Natural killer cell (primary cell): ENCODE measurements around the gene LIPH. TPM values are rescaled to one million over a fixed set of nuclear protein-coding genes. Genes with fewer than 3 reads are reported as not detected.

ENCODE experiments used
- ATAC-seq, 3 donors: fragments of 150-1000 bp in 2 of 3; fragments of 200-7000 bp in 1 of 3; cut with Tn5 transposase; 1 replicate in 1 of 3; 2 replicates in 2 of 3; pipeline ENCODE4 v1.10.0; 2021; ENCODE audit warnings: mild to moderate bottlenecking in 2 of 3, moderate library complexity in 2 of 3
- DNase-seq, 2 donors: peaks; one replicate each; pipeline versions ENCODE4 v3.0.0 to v3.0.0-alpha.2; 2013 to 2021; ENCODE audit warnings: mixed read lengths in 1 of 2
- H3K27ac ChIP-seq: one replicate; pipeline ENCODE4 v1.5.1; 2013; ENCODE audit warnings: mild to moderate bottlenecking, low read length
- H3K27me3 ChIP-seq: one replicate; pipeline ENCODE4 v1.6.1; 2013; ENCODE audit warnings: low read length; ENCODE audit not compliant: control insufficient read depth, insufficient read depth
- H3K36me3 ChIP-seq: one replicate; pipeline ENCODE4 v1.6.1; 2013; ENCODE audit warnings: low read length; ENCODE audit not compliant: control insufficient read depth, insufficient read depth
- H3K4me1 ChIP-seq: one replicate; pipeline ENCODE4 v1.6.1; 2013; ENCODE audit warnings: low read length; ENCODE audit not compliant: control insufficient read depth, insufficient read depth
- H3K4me3 ChIP-seq: one replicate; pipeline ENCODE4 v1.5.1; 2013; ENCODE audit warnings: low read length
- H3K9me3 ChIP-seq: one replicate; pipeline ENCODE4 v1.6.1; 2013; ENCODE audit warnings: low read length; ENCODE audit not compliant: control insufficient read depth, insufficient read depth
- H3K27ac Mint-ChIP-seq, 2 donors: one replicate each; pipeline ENCODE4 v1.8.0; 2022; ENCODE audit warnings: mild to moderate bottlenecking in 2 of 2, mixed read lengths in 2 of 2, moderate library complexity in 1 of 2
- H3K27me3 Mint-ChIP-seq, 2 donors: one replicate each; pipeline ENCODE4 v1.8.0; 2022; ENCODE audit warnings: low read depth in 2 of 2, mixed read lengths in 2 of 2
- H3K36me3 Mint-ChIP-seq: one replicate; pipeline ENCODE4 v1.8.0; 2022; ENCODE audit warnings: mixed read lengths
- H3K4me1 Mint-ChIP-seq, 2 donors: one replicate each; pipeline ENCODE4 v1.8.0; 2022; ENCODE audit warnings: mixed read lengths in 2 of 2
- H3K4me3 Mint-ChIP-seq: one replicate; pipeline ENCODE4 v1.8.0; 2022; ENCODE audit warnings: mild to moderate bottlenecking, moderate library complexity, mixed read lengths
- H3K9me3 Mint-ChIP-seq, 2 donors: one replicate each; pipeline ENCODE4 v1.8.0; 2022; ENCODE audit warnings: mixed read lengths in 2 of 2
- CTCF ChIP-seq: fragments of 200-600 bp; IDR thresholded peaks from one replicate; pipeline ENCODE4 v1.8.0; 2022; ENCODE audit warnings: antibody characterized with exemption
- WGBS: methylation state at CpG from one replicate; pipeline ENCODE4 v1.1.7; 2013; ENCODE audit warnings: missing lambda C conversion rate; ENCODE audit not compliant: insufficient coverage; 5-methylcytosine and 5-hydroxymethylcytosine counted together
- intact Hi-C: fragments of 100-400 bp; cut with micrococcal nuclease; formaldehyde crosslinking; loops from one replicate; pipeline ENCODE4 v1.14.2; 2022
- total RNA-seq, 4 donors: library from RNA; stranded (reverse); fragments of 120-200 nt in 1 of 4; gene quantifications; one replicate each; pipeline versions ENCODE4 v1.2.3 to v1.2.4, GENCODE V29; 2013 to 2022

Gene LIPH
- total RNA-seq, 3 donors from 2014 or later (not counting 1 experiment from before 2014, with no cell fraction given), result 0.09 to 0.16 TPM; not detected in 1

- Histone ChIP-seq H3K27ac (no peak overlapping the region), H3K27me3 (no peaks in the 10 kb centered on the region), H3K4me1 (no peaks in the 10 kb centered on the region), H3K36me3 (no peaks in the 10 kb centered on the region), H3K4me3 (no peak overlapping the region), H3K9me3 (no peaks in the 10 kb centered on the region)
- Mint-ChIP-seq H3K27me3 (peaks cover 0 to 2% of the 10 kb centered on the region in 2 donors), H3K27ac (no peak overlapping the region), H3K4me1 (peaks cover 0 to 6% of the 10 kb centered on the region in 2 donors), H3K9me3 (no peaks in the 10 kb centered on the region), H3K4me3 (no peak overlapping the region), H3K36me3 (no peaks in the 10 kb centered on the region)
- intact Hi-C loops, result no loop called here
- TF ChIP-seq CTCF, result no peak
- DNase-seq, result peak in 1 of 2 donors; percentile 21
- ATAC-seq, result peak in 1 of 3 donors; percentile 33
- 18% methylated on average over 9 of the region's 9 CpGs for WGBS
Measured at GRCh38 chr3:185537369-185537970, 14.9 kb downstream of the LIPH start.

GRCh38 chr3:185534511-185534910 is 17.9 kb downstream of the LIPH start:
- H3K4me3 ChIP-seq, result no peak overlapping the region
- no peaks in the 10 kb centered on the region for H3K36me3 Mint-ChIP-seq
- no CpG with 5 or more reads among the region's 2 CpGs for WGBS
- no peak overlapping the region for H3K4me3 Mint-ChIP-seq
- no peaks in the 10 kb centered on the region for H3K27me3 ChIP-seq
- no peaks in the 10 kb centered on the region for H3K9me3 Mint-ChIP-seq
- H3K36me3 ChIP-seq, result no peaks in the 10 kb centered on the region
- H3K9me3 ChIP-seq, result no peaks in the 10 kb centered on the region
- peaks cover 0 to 6% of the 10 kb centered on the region in 2 donors for H3K4me1 Mint-ChIP-seq
- H3K4me1 ChIP-seq, result no peaks in the 10 kb centered on the region
- no peak for DNase-seq
- ATAC-seq, result no peak
- H3K27ac ChIP-seq, result no peak overlapping the region
- peaks cover 2 to 5% of the 10 kb centered on the region in 2 donors for H3K27me3 Mint-ChIP-seq
- TF ChIP-seq CTCF, result no peak
- no peak overlapping the region for H3K27ac Mint-ChIP-seq
- intact Hi-C loops, result no loop called here

GRCh38 chr3:185532901-185533300 is 19.5 kb downstream of the LIPH start:
- Histone ChIP-seq H3K9me3 (no peaks in the 10 kb centered on the region), H3K4me1 (no peaks in the 10 kb centered on the region), H3K27ac (no peak overlapping the region), H3K27me3 (no peaks in the 10 kb centered on the region), H3K36me3 (no peaks in the 10 kb centered on the region), H3K4me3 (no peak overlapping the region)
- Mint-ChIP-seq H3K36me3 (no peaks in the 10 kb centered on the region), H3K27ac (no peak overlapping the region), H3K27me3 (peaks cover 2 to 7% of the 10 kb centered on the region in 2 donors), H3K4me1 (peaks cover 0 to 6% of the 10 kb centered on the region in 2 donors), H3K4me3 (no peak overlapping the region), H3K9me3 (no peaks in the 10 kb centered on the region)
- TF ChIP-seq CTCF, result no peak
- no peak for ATAC-seq
- 63% methylated on average over 4 of the region's 5 CpGs for WGBS
- intact Hi-C loops, result no loop called here
- DNase-seq, result no peak

GRCh38 chr3:185530856-185531255 is 21.5 kb downstream of the LIPH start:
- H3K27me3 Mint-ChIP-seq, result peaks cover 0 to 7% of the 10 kb centered on the region in 2 donors
- 71% methylated on average over 5 of the region's 5 CpGs for WGBS
- no peak overlapping the region for H3K27ac ChIP-seq
- H3K9me3 Mint-ChIP-seq, result no peaks in the 10 kb centered on the region
- no peaks in the 10 kb centered on the region for H3K4me1 ChIP-seq
- no peaks in the 10 kb centered on the region for H3K4me1 Mint-ChIP-seq
- H3K9me3 ChIP-seq, result no peaks in the 10 kb centered on the region
- H3K27me3 ChIP-seq, result no peaks in the 10 kb centered on the region
- no peaks in the 10 kb centered on the region for H3K36me3 Mint-ChIP-seq
- intact Hi-C loops, result no loop called here
- DNase-seq (no peak), ATAC-seq (no peak)
- no peak overlapping the region for H3K4me3 ChIP-seq
- H3K36me3 ChIP-seq, result no peaks in the 10 kb centered on the region
- no peak overlapping the region for H3K4me3 Mint-ChIP-seq
- H3K27ac Mint-ChIP-seq, result no peak overlapping the region
- TF ChIP-seq CTCF, result no peak
